HG03060 (cell line): Measurements from ENCODE around the gene NAV3.

Source experiments
- ATAC-seq: cut with Tn5 transposase; IDR thresholded peaks from one replicate; pipeline ENCODE4 v1.9.1; 2021; ENCODE audit warnings: low read depth, moderate number of reproducible peaks; ENCODE audit not compliant: unreplicated experiment

Gene NAV3

DNA sequence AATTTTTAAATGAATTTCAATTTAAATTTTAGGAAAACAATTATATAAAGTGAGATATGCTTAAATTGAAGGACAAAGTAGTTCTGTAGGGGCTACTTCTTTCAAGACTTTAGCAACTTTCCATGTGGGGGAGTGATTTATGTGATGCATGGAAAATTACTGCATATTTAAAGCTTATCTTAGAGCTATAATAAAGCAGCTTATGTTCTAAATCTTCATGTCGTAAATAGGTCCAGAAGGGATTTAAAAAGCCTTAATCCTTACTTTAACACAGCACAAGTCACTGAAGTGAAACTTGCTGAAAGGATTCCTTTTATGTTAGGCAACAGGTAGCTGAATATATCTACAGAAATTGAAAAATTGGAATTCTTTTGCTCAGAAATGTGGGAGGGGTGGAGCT, 340.4 kb downstream of the NAV3 start:
- no peak for ATAC-seq

DNA sequence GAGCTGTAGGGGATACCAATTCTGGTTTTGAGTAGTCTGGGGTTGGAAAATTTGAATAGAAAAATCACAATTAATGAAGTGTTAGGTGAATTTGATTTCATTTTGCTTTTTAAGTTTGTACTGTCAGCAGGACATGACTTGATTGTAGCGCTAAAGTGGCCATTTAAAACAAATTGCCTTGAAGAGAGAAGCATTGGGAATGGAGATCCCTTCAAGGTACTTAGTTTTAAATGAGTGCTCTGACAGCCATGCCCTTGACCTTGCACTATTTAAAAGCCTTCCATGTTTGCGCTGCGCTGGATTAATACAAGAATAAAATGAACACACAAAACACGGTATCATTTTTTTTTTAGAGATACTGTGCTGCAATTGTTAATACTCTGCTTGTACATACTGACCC, 345.9 kb downstream of the NAV3 start:
- ATAC-seq, result no peak

GRCh38 chr12:78177298-78177697, 346.6 kb downstream of the NAV3 start:
- no peak for ATAC-seq

DNA sequence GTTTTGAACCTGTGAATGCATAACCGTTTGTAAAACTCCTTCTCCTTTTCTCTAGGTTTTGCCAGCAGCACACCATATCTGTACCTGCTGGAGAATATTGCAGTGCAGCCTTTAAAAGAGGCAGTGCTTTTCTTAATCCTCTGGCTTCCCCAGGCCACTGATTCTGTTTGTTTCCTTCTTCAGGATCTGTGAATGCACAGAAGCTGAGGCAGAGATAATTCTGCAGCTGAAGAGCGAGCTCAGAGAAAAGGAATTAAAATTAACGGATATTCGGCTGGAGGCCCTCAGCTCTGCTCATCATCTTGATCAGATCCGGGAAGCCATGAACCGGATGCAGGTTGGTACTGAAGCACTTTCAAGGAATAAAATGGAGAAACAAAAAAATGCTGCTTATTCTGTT, 348.7 kb downstream of the NAV3 start:
- ATAC-seq, result no peak

GRCh38 chr12:78181544-78182162, 351.0 kb downstream of the NAV3 start:
- no peak for ATAC-seq

- ATAC-seq, result no peak
Measured at GRCh38 chr12:78183824-78184223, 353.1 kb downstream of the NAV3 start.

DNA sequence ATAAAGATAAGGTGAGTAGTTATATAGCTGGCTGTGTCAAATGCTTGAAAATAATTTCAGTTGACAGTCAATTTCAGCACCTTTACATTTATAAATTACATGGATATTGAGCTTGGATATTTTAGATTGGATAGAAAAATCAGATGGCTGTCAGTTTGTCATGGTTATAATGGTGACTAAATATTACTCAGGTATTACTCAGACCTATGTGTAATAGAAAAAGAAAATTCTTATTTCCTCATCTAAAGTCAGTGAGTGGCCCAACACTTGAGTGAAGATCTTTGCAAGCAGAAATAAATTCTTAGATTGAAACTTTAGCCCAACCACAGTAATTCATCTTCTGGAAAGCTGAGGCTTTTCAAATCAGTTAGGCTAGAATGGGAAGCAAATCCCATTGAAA, 354.4 kb downstream of the NAV3 start:
- no peak for ATAC-seq

- no peak for ATAC-seq
Measured at GRCh38 chr12:78185651-78186050, 355.0 kb downstream of the NAV3 start.

GRCh38 chr12:78186670-78187069, 356.0 kb downstream of the NAV3 start:
- ATAC-seq, result no peak

GRCh38 chr12:78187741-78188140, 357.0 kb downstream of the NAV3 start:
- ATAC-seq, result no peak

DNA sequence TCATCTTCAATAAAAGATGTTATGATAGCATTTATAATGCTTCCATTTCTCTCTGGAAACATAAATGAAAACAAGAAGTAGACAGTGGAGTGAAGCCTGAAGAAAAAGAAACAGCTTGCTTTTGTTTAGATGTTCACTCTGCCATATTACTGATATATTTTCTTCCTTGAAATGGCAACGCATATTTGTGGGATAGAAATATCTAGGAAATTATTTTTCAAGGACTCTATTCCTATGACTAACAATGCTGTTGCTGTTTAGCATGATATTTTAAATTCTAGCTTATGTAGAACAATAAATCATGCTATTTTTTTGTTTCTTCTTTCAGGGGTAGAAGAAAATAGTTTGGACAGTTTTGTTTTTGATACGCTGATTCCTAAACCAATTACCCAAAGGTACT, 359.0 kb downstream of the NAV3 start:
- ATAC-seq, result no peak

DNA sequence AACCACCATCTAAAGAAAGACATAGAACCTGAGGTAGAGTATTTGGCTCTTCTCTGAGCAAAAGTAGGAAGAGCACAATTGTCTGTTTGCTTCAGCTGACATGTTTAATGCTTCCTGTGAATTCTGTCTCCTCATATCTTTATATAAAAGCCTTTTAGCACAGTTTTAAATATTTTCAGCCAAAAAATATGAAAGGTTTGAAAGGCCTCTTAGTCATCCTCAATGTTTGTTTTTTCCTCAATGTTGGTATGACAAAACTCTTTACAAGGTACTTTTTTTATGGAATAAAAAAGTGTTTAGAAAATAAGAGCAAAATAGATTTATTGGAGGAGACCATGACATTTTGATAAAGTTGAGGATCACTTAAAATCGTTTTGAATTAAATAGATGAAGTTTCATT, 360.9 kb downstream of the NAV3 start:
- no peak for ATAC-seq

DNA sequence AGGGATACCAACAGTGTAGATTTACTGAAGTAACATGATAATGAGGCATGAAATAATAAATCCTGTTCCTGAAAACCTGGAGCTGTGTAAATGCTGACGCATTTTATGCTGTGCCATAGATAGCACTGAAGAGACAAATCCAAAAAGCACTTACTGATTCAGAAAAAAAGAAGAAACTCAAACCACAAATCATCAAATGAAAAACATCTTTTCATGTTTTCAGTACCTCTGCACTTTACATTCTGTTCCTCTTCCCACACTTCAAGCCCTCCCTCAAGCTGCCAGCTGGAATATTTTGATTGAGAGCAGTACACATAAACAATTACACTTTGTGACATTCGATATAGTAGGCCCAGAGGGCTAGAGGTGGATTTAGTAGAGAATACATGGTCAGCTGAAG, 362.3 kb downstream of the NAV3 start:
- ATAC-seq, result no peak

DNA sequence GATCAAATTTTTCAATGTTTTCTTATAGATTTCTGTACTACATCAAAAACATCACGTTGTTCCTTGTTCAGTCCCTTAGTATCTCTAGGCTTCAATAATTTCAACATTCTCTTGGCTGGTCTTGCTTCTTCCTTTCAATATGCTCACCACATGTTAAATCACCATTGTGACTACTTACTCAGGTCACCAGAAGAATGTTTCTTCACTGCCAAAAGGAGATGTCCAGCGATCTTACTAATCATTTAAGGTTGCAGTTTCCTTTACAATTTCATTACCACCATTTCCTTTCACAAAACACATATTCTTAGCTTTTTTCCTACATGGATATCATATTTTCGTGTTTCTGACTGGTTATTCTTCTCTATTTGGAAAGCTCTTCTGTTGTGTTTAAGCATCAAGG, 363.8 kb downstream of the NAV3 start:
- no peak for ATAC-seq

GRCh38 chr12:78198896-78199295, 368.2 kb downstream of the NAV3 start:
- no peak for ATAC-seq

DNA sequence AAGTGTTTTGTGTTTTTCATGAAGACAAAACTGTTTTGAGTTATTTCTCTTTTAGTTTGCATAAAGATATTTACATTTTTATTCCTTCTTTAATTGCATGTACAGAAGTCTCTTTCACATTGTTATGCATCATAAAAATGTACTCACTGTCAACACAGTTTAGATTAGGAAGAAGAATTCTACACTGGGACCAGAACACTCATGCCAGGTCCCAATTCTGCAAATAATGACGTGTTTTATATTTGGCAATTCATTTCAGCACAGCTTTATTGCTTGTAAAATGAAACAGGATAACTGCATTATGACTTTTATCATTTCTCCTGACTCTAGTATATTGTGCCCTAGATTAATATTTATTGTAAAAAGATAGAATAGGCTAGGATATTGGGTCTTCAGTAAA, 369.2 kb downstream of the NAV3 start:
- ATAC-seq, result no peak

DNA sequence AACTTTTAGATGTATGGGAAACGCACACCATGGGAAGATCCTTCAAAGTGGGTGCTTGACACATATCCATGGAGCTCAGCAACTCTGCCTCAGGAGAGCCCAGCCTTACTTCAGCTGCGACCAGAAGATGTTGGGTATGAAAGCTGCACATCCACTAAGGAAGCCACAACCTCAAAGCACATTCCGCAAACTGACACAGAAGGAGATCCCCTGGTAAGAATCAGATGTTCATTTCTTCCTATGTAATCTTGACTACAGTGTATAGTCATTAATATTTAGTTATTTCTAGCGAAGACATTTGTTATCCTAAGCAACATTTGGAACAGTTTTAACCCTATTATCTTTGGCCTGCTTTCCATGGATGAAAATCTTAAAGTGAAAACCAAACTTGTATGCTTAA, 374.2 kb downstream of the NAV3 start:
- ATAC-seq, result no peak

GRCh38 chr12:78208092-78208491, 377.4 kb downstream of the NAV3 start:
- ATAC-seq, result no peak

DNA sequence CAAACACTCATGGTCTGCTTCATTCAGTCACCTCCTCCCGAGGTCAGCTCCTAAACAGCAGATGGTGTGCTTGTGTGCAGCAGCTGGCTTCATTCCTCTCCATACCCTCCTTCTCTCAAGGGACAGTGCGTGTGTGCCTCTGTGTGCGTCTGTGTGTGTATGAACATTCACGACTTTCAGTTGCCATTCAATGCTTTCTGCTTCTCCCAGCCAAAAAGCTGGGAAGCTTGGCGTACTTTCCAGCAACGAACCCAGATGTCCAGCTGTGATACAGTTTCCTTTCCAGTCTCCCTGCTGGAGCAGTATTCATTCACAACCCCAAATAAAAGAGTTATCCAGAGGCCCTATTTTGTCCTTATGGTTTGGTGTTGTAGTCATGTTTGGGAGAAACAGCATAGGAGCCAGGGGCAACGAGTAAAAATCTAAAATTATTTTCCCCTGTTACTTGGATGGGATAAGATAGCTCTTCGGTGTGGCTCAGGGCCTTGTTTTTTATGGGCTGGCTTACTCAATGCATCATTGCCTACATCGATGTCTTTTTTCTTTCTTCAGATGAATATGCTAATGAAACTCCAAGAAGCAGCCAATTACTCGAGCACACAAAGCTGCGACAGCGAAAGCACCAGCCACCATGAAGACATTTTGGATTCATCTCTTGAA, 379.3 kb downstream of the NAV3 start:
- no peak for ATAC-seq

DNA sequence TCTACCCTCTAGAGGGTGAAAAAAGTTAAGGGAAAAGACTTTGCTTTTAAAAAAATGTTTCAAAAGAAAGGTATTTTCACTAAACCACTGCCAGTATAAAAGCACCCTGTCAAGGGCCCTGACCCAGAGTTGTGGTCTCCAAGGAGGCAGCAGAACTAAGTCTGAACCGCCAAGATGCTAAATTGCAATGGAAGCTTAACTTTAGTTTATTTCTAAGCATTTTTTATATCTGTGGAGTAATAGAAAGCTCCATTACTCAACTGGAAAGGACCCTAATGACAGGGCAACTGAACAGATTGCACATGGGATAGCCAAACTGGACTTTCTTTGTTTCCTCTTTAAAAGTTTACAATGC, 379.8 kb downstream of the NAV3 start:
- no peak for ATAC-seq

GRCh38 chr12:78210894-78211302, 380.2 kb downstream of the NAV3 start:
- no peak for ATAC-seq

- no peak for ATAC-seq
Measured at GRCh38 chr12:78220811-78221210, 390.1 kb downstream of the NAV3 start.

DNA sequence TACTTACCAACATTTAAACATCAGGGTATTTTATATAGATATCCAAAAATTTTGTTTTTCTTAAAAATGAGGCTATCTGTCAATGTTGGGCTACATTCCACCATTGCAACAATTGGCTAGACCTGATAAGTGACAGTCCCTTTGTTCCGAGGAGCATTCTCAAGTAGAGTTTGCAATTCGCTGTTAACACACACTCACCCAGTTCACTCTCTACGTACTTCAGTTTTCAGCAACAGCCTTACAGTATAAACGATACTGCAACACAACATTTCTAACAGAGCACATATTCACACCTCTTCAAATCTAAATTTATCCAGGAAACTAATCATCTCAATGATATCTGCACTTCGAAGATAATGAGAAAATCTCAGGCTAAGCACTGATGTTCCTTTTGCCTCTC, 393.5 kb downstream of the NAV3 start:
- no peak for ATAC-seq
